Measurements from ENCODE around the gene DHRS3. TPM values are rescaled to one million over a fixed set of nuclear protein-coding genes. Genes with fewer than 3 reads are reported as not detected.

Gene DHRS3
- total and polyA plus RNA-seq, 5 experiments from 2014 or later = 17.7 to 91.0 (median 31.0) TPM

GRCh38 chr1:12614402-12615158 is 3.4 kb downstream of the DHRS3 start:
- Mint-ChIP-seq H3K9me3 (no peaks in the 10 kb centered on the region), H3K27ac (peak overlapping the region; percentile 22 to 97 (median 88)), H3K4me1 (peaks cover 49 to 74% (median 69%) of the 10 kb centered on the region in 4 donors), H3K36me3 (peaks cover 0 to 30% (median 6%) of the 10 kb centered on the region in 3 donors), H3K27me3 (peaks cover 0 to 7% (median 0%) of the 10 kb centered on the region in 5 donors), H3K4me3 (peak overlapping the region; percentile 96 to 100 (median 99))
- ATAC-seq = no peak
- DNase-seq = no peak
- POLR2A ChIA-PET = interaction anchor here (0.6 to 10.2 kb wide), 4 partner anchors 12 to 436 kb away, joined by 3 to 269 read pairs (median 18); no protein-coding TSS in a partner anchor

GRCh38 chr1:12613180-12613579 is 4.8 kb downstream of the DHRS3 start:
- no peaks in the 10 kb centered on the region for H3K9me3 Mint-ChIP-seq
- ATAC-seq (no peak), DNase-seq (peak in 1 of 10 donors; percentile 18)
- H3K27me3 Mint-ChIP-seq = peaks cover 0 to 7% (median 0%) of the 10 kb centered on the region in 5 donors
- H3K4me1 Mint-ChIP-seq = peaks cover 49 to 70% (median 69%) of the 10 kb centered on the region in 4 donors
- peak overlapping the region in 7 of 10 donors; percentile 2 to 99 (median 45) for H3K4me3 Mint-ChIP-seq
- peaks cover under 1 to 39% (median 9%) of the 10 kb centered on the region in 3 donors for H3K36me3 Mint-ChIP-seq
- POLR2A ChIA-PET = interaction anchor here (1.0 to 10.2 kb wide), 3 partner anchors 10 to 18 kb away, joined by 4 to 269 read pairs (median 31); no protein-coding TSS in a partner anchor
- peak overlapping the region in 9 of 10 donors; percentile 41 to 88 (median 66) for H3K27ac Mint-ChIP-seq

GRCh38 chr1:12610941-12611340 is 7.1 kb downstream of the DHRS3 start:
- Mint-ChIP-seq H3K36me3 (peaks cover 9 to 54% (median 23%) of the 10 kb centered on the region in 3 donors), H3K9me3 (peaks cover 0 to 5% (median 0%) of the 10 kb centered on the region in 9 donors), H3K27me3 (no peaks in the 10 kb centered on the region), H3K4me1 (peaks cover 47 to 84% (median 67%) of the 10 kb centered on the region in 4 donors), H3K27ac (peak overlapping the region in 9 of 10 donors; percentile 1 to 89 (median 66)), H3K4me3 (peak overlapping the region in 1 of 10 donors; percentile 22)
- no peak for DNase-seq
- no peak for ATAC-seq
- POLR2A ChIA-PET = no interaction called here

- Mint-ChIP-seq H3K4me1 (peaks cover 42 to 83% (median 63%) of the 10 kb centered on the region in 4 donors), H3K27me3 (no peaks in the 10 kb centered on the region), H3K27ac (peak overlapping the region; percentile 60 to 89 (median 69)), H3K9me3 (peaks cover 0 to 5% (median 0%) of the 10 kb centered on the region in 9 donors), H3K36me3 (peaks cover 9 to 58% (median 23%) of the 10 kb centered on the region in 3 donors), H3K4me3 (no peak overlapping the region)
- POLR2A ChIA-PET = no interaction called here
- DNase-seq (peak in 1 of 10 donors; percentile 19), ATAC-seq (no peak)
These were observed 7.6 kb downstream of the DHRS3 start for GRCh38 chr1:12610305-12610935.

GRCh38 chr1:12609469-12610003 is 8.5 kb downstream of the DHRS3 start:
- Mint-ChIP-seq H3K27me3 (no peaks in the 10 kb centered on the region), H3K4me3 (no peak overlapping the region), H3K36me3 (peaks cover 9 to 57% (median 23%) of the 10 kb centered on the region in 3 donors), H3K27ac (peak overlapping the region; percentile 49 to 90 (median 82)), H3K9me3 (peaks cover 0 to 5% (median 0%) of the 10 kb centered on the region in 9 donors), H3K4me1 (peaks cover 36 to 83% (median 61%) of the 10 kb centered on the region in 4 donors)
- ATAC-seq (no peak), DNase-seq (peak in 1 of 10 donors; percentile 38)
- POLR2A ChIA-PET = interaction anchor here (1.0 to 1.4 kb wide), 2 partner anchors 8 to 14 kb away, joined by 3 to 10 read pairs; partner anchors contain the start of gene DHRS3

GRCh38 chr1:12608311-12608957 is 9.6 kb downstream of the DHRS3 start:
- Mint-ChIP-seq H3K36me3 (peaks cover 9 to 54% (median 23%) of the 10 kb centered on the region in 3 donors), H3K4me3 (no peak overlapping the region), H3K27ac (peak overlapping the region; percentile 9 to 88 (median 60)), H3K9me3 (peaks cover 0 to 5% (median 0%) of the 10 kb centered on the region in 9 donors), H3K4me1 (peaks cover 38 to 83% (median 65%) of the 10 kb centered on the region in 4 donors), H3K27me3 (no peaks in the 10 kb centered on the region)
- POLR2A ChIA-PET = interaction anchor here (1.0 to 11.2 kb wide), 3 partner anchors 9 to 13 kb away, joined by 3 to 269 read pairs (median 10); partner anchors contain the start of gene DHRS3
- no peak for ATAC-seq
- DNase-seq = peak in 1 of 10 donors; percentile 18

- POLR2A ChIA-PET = interaction anchor here (11.2 kb wide), 1 partner anchor 10 kb away, joined by 269 read pairs; the partner anchor contains the start of gene DHRS3
These were observed 10.7 kb downstream of the DHRS3 start for GRCh38 chr1:12607263-12607662.

GRCh38 chr1:12604986-12605385 is 13.0 kb downstream of the DHRS3 start:
- H3K27me3 Mint-ChIP-seq = no peaks in the 10 kb centered on the region
- peak overlapping the region; percentile 78 to 95 (median 83) for H3K27ac Mint-ChIP-seq
- peak overlapping the region in 6 of 10 donors; percentile 12 to 83 (median 66) for H3K4me3 Mint-ChIP-seq
- POLR2A ChIA-PET = interaction anchor here (0.5 to 11.2 kb wide), 7 partner anchors 9 to 240 kb away, joined by 3 to 269 read pairs (median 3); partner anchors contain the start of gene DHRS3
- H3K36me3 Mint-ChIP-seq = peaks cover 9 to 35% (median 19%) of the 10 kb centered on the region in 3 donors
- ATAC-seq = no peak
- no peak for DNase-seq
- peaks cover 0 to 5% (median 0%) of the 10 kb centered on the region in 9 donors for H3K9me3 Mint-ChIP-seq
- peaks cover 23 to 83% (median 63%) of the 10 kb centered on the region in 4 donors for H3K4me1 Mint-ChIP-seq

More at GRCh38 chr1:12607263-12607662, 10.7 kb downstream of the DHRS3 start:
- peaks cover 9 to 48% (median 19%) of the 10 kb centered on the region in 3 donors for H3K36me3 Mint-ChIP-seq
- no peak overlapping the region for H3K4me3 Mint-ChIP-seq
- H3K27me3 Mint-ChIP-seq = no peaks in the 10 kb centered on the region
- DNase-seq (no peak), ATAC-seq (no peak)
- peaks cover 30 to 79% (median 59%) of the 10 kb centered on the region in 4 donors for H3K4me1 Mint-ChIP-seq
- H3K27ac Mint-ChIP-seq = peak overlapping the region; percentile 24 to 87 (median 80)
- H3K9me3 Mint-ChIP-seq = peaks cover 0 to 5% (median 0%) of the 10 kb centered on the region in 9 donors

GRCh38 chr1:12604114-12604874 is 13.7 kb downstream of the DHRS3 start:
- Mint-ChIP-seq H3K27me3 (no peaks in the 10 kb centered on the region), H3K4me3 (peak overlapping the region; percentile 20 to 83 (median 59)), H3K27ac (peak overlapping the region; percentile 78 to 95 (median 83)), H3K9me3 (peaks cover 0 to 5% (median 0%) of the 10 kb centered on the region in 9 donors), H3K4me1 (peaks cover 23 to 84% (median 64%) of the 10 kb centered on the region in 4 donors), H3K36me3 (peaks cover 9 to 34% (median 19%) of the 10 kb centered on the region in 3 donors)
- DNase-seq = peak; percentile 13 to 76 (median 48)
- POLR2A ChIA-PET = interaction anchor here (0.5 to 11.2 kb wide), 10 partner anchors 8 to 239 kb away, joined by 3 to 269 read pairs (median 3); partner anchors contain the start of gene DHRS3
- peak; percentile 92 to 96 for ATAC-seq

GRCh38 chr1:12603224-12603623 is 14.8 kb downstream of the DHRS3 start:
- peak overlapping the region in 9 of 10 donors; percentile 56 to 95 (median 83) for H3K27ac Mint-ChIP-seq
- DNase-seq = no peak
- H3K36me3 Mint-ChIP-seq = peaks cover 9 to 26% (median 16%) of the 10 kb centered on the region in 3 donors
- H3K9me3 Mint-ChIP-seq = peaks cover 0 to 5% (median 0%) of the 10 kb centered on the region in 9 donors
- no peaks in the 10 kb centered on the region for H3K27me3 Mint-ChIP-seq
- H3K4me1 Mint-ChIP-seq = peaks cover 20 to 84% (median 63%) of the 10 kb centered on the region in 4 donors
- H3K4me3 Mint-ChIP-seq = peak overlapping the region in 3 of 10 donors; percentile 1 to 55 (median 22)
- no peak for ATAC-seq
- POLR2A ChIA-PET = interaction anchor here (0.6 to 11.2 kb wide), 5 partner anchors 14 to 186 kb away, joined by 3 to 269 read pairs (median 3); partner anchors contain the start of gene DHRS3

Measured in naive thymus-derived CD8-positive, alpha-beta T cell (primary cell).